Right atrium auricular region (tissue), 2 donors: Measurements from ENCODE around the gene CAPZB. TPM values are rescaled to one million over a fixed set of nuclear protein-coding genes. Genes with fewer than 3 reads are reported as not detected.

Source experiments
- DNase-seq: peaks from one replicate; pipeline ENCODE4 v3.0.0-alpha.2; 2019; ENCODE audit warnings: low spot score
- H3K27ac ChIP-seq, 2 donors: fragments of 200-600 bp; sonication (generic); 1 replicate in 1 of 2; 2 replicates in 1 of 2; pipeline ENCODE4 v1.5.1; 2016 to 2019
- H3K27me3 ChIP-seq, 2 donors: fragments of 200-600 bp; sonication (generic); one replicate each; pipeline versions ENCODE4 v1.5.1 to v1.6.0; 2017 to 2019
- H3K36me3 ChIP-seq: fragments of 200-600 bp; sonication (generic); one replicate; pipeline ENCODE4 v1.5.1; 2016
- H3K4me1 ChIP-seq, 2 donors: fragments of 200-600 bp; sonication (generic); one replicate each; pipeline versions ENCODE4 v1.5.1 to v1.6.0; 2017 to 2019
- H3K4me3 ChIP-seq, 2 donors: fragments of 200-600 bp; sonication (generic); 1 replicate in 1 of 2; 2 replicates in 1 of 2; pipeline ENCODE4 v1.5.1; 2017 to 2019; ENCODE audit warnings: mild to moderate bottlenecking in 1 of 2, moderate library complexity in 1 of 2
- H3K9me3 ChIP-seq, 2 donors: fragments of 200-600 bp; sonication (generic); one replicate each; pipeline ENCODE4 v1.5.1; 2019
- total RNA-seq, 2 donors: library from RNA; depleted of rRNA; stranded (reverse); fragments of >200 nt; gene quantifications; one replicate each; pipeline ENCODE4 v1.1.0, GENCODE V29; 2016
- TF ChIP-seq, protein P1 (sequence below), 2 donors: fragments of 200-600 bp; sonication (generic); IDR thresholded peaks; one replicate each; pipeline ENCODE4 v1.5.1; 2019; ENCODE audit warnings: antibody characterized with exemption in 2 of 2

CAPZB gene
- total RNA-seq, 2 donors from 2014 or later: 87.8 to 122 TPM

DNA sequence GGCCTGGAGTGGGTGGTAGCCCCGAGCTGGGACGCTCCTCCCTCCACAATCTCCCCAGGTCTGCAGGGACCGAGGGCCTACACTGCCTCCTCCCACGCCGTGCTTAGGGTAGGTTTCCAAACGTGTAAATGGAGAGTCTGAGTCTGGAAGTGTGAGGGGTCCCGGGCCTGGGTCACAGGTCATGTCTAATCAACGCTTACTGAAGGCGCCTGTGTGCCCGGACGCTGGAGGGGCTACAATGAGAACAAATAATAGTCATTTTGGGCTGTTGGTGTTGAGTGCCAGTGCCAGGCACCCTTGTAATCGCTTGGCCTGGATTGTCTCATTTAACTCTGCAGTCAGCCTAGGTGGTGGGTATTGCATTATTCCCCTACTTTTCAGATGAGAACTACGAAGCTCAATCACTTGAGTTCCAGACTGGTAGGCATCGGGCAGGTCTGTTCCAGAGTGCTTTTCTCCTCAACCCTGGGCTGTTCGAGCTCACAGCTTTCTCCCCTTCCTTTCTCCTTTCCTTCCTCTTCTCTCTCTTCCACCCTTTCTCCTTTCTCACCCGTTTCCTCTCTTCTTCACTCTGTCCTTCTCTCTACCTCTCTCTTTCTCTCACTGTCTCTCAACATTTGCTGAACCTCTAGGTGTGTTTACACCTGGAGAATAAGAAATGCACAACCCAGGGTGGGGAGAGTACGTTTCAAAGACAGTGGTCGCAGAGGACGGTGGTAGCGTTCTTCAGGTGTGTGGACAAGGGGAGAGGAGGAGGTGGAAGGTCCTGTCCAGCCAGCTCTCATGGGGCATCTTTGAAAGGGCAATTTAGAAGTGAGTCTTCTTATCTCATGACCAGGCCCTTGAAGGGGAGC lies 172.3 kb downstream of the CAPZB start:
- Histone ChIP-seq H3K4me1 (peaks cover 0 to 38% of the 10 kb centered on the region in 2 donors), H3K9me3 (no peaks in the 10 kb centered on the region), H3K27me3 (no peaks in the 10 kb centered on the region), H3K4me3 (peak overlapping the region; percentile 69 to 89), H3K36me3 (peaks cover 6% of the 10 kb centered on the region), H3K27ac (peak overlapping the region; percentile 92 to 95)
- TF ChIP-seq, protein P1, sequence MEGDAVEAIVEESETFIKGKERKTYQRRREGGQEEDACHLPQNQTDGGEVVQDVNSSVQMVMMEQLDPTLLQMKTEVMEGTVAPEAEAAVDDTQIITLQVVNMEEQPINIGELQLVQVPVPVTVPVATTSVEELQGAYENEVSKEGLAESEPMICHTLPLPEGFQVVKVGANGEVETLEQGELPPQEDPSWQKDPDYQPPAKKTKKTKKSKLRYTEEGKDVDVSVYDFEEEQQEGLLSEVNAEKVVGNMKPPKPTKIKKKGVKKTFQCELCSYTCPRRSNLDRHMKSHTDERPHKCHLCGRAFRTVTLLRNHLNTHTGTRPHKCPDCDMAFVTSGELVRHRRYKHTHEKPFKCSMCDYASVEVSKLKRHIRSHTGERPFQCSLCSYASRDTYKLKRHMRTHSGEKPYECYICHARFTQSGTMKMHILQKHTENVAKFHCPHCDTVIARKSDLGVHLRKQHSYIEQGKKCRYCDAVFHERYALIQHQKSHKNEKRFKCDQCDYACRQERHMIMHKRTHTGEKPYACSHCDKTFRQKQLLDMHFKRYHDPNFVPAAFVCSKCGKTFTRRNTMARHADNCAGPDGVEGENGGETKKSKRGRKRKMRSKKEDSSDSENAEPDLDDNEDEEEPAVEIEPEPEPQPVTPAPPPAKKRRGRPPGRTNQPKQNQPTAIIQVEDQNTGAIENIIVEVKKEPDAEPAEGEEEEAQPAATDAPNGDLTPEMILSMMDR (IDR thresholded peaks at IDR 0.05): no peak
- no peak for DNase-seq

GRCh38 chr1:19311931-19312781 lies 173.2 kb downstream of the CAPZB start, which contains the start of the genes AKR7A2 and SLC66A1:
AKR7A2 (minus strand) TSS chr1:19312144; CDS start chr1:19312124, 20 bp downstream.
SLC66A1 (plus strand) TSS chr1:19312326; CDS start chr1:19317678, 5,352 bp downstream.
- TF ChIP-seq, protein P1 (IDR thresholded peaks at IDR 0.05): peak in 1 of 2 donors; percentile 30
- Histone ChIP-seq H3K4me1 (peaks cover 0 to 30% of the 10 kb centered on the region in 2 donors), H3K4me3 (peak within 1 kb of the TSS; percentile 69 to 89), H3K36me3 (peaks cover 13% of the 10 kb centered on the region), H3K27me3 (no peaks in the 10 kb centered on the region), H3K9me3 (no peaks in the 10 kb centered on the region), H3K27ac (peak within 1 kb of the TSS; percentile 92 to 95)
- DNase-seq: peak; percentile 90

DNA sequence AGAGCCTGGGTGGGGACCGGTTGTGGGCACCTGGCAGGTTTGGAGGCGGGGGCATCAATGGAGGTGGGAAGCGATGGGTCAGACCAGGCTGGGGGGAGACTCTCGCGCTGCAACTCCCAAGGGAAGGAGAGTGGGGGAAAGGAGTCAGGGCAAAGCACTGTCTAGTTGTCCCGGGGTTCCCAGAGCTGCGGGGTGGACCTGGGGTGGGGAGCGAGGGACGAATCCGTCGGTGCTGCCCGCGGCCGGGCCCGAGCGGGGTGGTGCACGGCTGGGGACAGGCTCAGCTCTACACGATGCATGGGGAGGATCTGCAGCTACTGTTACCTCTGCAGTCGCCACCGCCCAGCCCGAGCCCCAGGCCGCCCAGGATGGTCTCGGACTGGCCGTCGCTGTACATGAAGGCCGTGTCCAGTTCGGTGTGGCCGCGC lies 173.8 kb downstream of the CAPZB start:
- Histone ChIP-seq H3K9me3 (no peaks in the 10 kb centered on the region), H3K4me1 (peaks cover 0 to 30% of the 10 kb centered on the region in 2 donors), H3K4me3 (peak overlapping the region; percentile 69 to 89), H3K27me3 (no peaks in the 10 kb centered on the region), H3K27ac (peak overlapping the region; percentile 51 to 76), H3K36me3 (peaks cover 20% of the 10 kb centered on the region)
- no peak for DNase-seq
- TF ChIP-seq, protein P1 (IDR thresholded peaks at IDR 0.05): no peak

DNA sequence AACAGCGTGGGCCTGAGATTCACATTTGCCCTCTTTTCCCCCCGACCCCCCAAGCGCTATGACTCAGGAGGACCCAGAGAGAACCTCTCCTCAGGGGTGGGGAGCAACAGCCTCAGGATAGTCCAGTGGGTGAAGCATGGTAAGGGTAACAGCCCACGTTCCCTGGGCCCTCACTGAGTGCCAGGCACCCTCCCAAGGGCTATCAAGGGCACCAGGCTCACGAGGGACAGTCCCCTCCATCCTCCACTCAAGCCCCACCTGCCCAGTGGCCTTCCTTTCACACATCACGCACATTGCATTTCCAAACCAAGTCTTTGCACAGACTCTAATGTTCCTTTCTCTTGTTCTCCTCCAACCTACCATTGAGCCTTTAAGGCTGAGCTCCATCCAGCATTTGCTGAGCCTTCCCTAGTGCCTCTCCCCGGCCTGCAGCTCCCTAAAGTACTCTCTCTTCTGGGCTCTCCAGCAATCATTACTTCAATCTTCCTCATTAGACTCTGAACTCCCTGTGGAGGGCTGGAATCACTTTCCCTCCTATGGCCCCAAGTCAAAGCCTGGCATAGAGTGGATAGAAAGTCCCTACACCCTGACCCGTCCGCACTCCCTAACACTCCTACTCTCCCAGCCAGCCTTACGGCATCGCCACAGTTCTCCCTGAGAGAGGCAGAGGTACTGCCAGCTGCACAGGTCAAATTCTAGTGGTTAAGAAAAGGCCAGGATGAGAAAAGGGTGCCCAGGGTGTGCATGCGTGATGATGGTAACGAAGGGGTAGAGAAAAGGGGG lies 174.4 kb downstream of the CAPZB start:
- TF ChIP-seq, protein P1 (IDR thresholded peaks at IDR 0.05): no peak
- peaks cover 0 to 30% of the 10 kb centered on the region in 2 donors for H3K4me1 ChIP-seq
- peak overlapping the region in 1 of 2 donors; percentile 76 for H3K27ac ChIP-seq

DNA sequence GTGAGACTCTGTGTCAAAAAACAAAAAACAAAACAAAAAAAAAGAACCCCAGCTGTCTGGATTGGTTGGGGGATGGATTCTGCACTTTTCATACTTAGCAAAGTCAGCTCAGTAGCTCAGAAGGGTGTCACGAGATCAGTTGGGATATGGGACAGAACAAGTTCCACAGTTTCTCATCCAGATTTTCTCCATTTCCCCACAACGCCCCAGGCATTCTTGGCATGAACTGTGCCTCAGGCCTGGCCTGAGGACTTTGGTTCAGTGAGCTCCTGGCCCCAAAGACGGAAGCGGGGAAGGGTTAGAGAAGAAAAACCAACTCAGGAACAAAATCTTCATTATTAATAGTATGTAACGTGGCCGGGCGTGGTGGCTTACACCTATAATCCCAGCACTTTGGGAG lies 175.3 kb downstream of the CAPZB start:
- Histone ChIP-seq H3K9me3 (no peaks in the 10 kb centered on the region), H3K27me3 (no peaks in the 10 kb centered on the region), H3K4me3 (no peak overlapping the region), H3K4me1 (peaks cover 0 to 30% of the 10 kb centered on the region in 2 donors), H3K27ac (no peak overlapping the region), H3K36me3 (peaks cover 34% of the 10 kb centered on the region)
- no peak for DNase-seq
- TF ChIP-seq, protein P1 (IDR thresholded peaks at IDR 0.05): no peak

More for the DNA sequence above, 174.4 kb downstream of the CAPZB start:
- DNase-seq: no peak
- Histone ChIP-seq H3K36me3 (peaks cover 26% of the 10 kb centered on the region), H3K4me3 (peak overlapping the region; percentile 69 to 89), H3K9me3 (no peaks in the 10 kb centered on the region), H3K27me3 (no peaks in the 10 kb centered on the region)
